HCT116 (cell line): Measurements from ENCODE around the gene PXK.

Source experiments
- CBX3 ChIP-seq: IDR thresholded peaks from 2 replicates; pipeline ENCODE4 v1.6.1; 2012; ENCODE audit warnings: low read depth
- ELF1 ChIP-seq: IDR thresholded peaks from 2 replicates; pipeline ENCODE4 v1.6.1; 2012; ENCODE audit warnings: low read depth, borderline replicate concordance
- FOSL1 ChIP-seq: IDR thresholded peaks from 2 replicates; pipeline ENCODE4 v1.6.1; 2012; ENCODE audit warnings: low read depth
- POLR2A ChIP-seq: IDR thresholded peaks from 2 replicates; pipeline ENCODE4 v1.7.0; 2011; ENCODE audit warnings: borderline replicate concordance; ENCODE audit not compliant: insufficient read depth, insufficient read length; ENCODE audit errors: extremely low read depth
- POLR2AphosphoS5 ChIP-seq: IDR thresholded peaks from 2 replicates; pipeline ENCODE4 v1.6.1; 2011; ENCODE audit warnings: mild to moderate bottlenecking, low read depth, low read length, moderate library complexity
- SIN3A ChIP-seq: IDR thresholded peaks from 2 replicates; pipeline ENCODE4 v1.6.1; 2012; ENCODE audit warnings: low read depth
- YY1 ChIP-seq: IDR thresholded peaks from 2 replicates; pipeline ENCODE4 v1.6.1; 2011; ENCODE audit warnings: low read length, low read depth, moderate library complexity, mild to moderate bottlenecking; ENCODE audit not compliant: insufficient replicate concordance; ENCODE audit errors: extremely low read depth
- ZNF274 ChIP-seq: fragments of 200-500 bp; sonication (Bioruptor generic); IDR thresholded peaks from 2 replicates; pipeline ENCODE4 v1.6.1; 2014; ENCODE audit warnings: mild to moderate bottlenecking, low read depth, low read length, inconsistent platforms
- TF ChIP-seq, protein P1 (sequence below), 3 experiments: fragments of 200-600 bp in 1 of 3; sonication (generic) in 1 of 3; IDR thresholded peaks in 2 of 3; conservative IDR thresholded peaks in 1 of 3; 2 replicates each; pipeline ENCODE4 v1.5.1; 2012 to 2017; ENCODE audit warnings: low read depth in 2 of 3, low read length in 2 of 3, antibody characterized with exemption in 1 of 3, borderline replicate concordance in 1 of 3, control low read depth in 1 of 3, mild to moderate bottlenecking in 1 of 3, mixed read lengths in 1 of 3, mixed run types in 1 of 3, moderate library complexity in 1 of 3; ENCODE audit not compliant: insufficient read depth in 1 of 3
- TF ChIP-seq, protein P2 (sequence below): IDR thresholded peaks from 2 replicates; pipeline ENCODE4 v1.6.1; 2012; ENCODE audit warnings: low read depth
- TF ChIP-seq, protein P3 (sequence below): IDR thresholded peaks from 2 replicates; pipeline ENCODE4 v1.6.1; 2012

DNA sequence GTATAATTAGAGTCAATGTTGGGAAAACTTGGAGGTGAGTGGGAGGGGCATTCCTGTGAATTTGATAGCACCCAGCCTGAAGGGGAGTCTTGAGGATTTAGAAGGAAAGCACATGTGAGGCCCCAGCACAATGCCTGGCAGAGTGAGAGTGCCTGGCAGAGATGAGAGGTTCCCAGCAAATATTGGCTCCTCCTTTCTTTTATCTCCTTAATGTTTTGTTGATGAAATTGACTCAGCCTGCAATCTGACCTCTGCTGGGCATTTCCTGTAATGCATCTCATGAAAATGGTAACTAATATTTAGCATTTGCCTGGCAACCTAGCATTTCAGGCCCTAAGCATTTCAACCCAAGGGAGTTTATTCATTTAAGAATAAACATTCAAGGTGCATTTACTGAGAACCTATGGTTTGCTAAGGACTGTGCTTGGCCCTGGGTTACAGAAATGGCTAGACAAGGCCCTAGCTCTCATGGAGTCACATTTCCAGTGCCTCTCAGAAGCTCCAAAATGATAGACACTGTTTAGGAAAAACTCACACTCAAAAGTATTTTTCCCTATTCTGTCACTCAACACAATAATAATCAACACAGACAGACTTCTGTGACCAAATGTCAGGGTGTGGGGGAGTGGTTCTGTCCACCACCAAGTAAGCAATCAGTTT lies 82.0 kb downstream of the PXK start:
- no peak for TF ChIP-seq CBX3
- TF ChIP-seq ELF1, result no peak
- no peak for TF ChIP-seq YY1
- TF ChIP-seq, protein P1, sequence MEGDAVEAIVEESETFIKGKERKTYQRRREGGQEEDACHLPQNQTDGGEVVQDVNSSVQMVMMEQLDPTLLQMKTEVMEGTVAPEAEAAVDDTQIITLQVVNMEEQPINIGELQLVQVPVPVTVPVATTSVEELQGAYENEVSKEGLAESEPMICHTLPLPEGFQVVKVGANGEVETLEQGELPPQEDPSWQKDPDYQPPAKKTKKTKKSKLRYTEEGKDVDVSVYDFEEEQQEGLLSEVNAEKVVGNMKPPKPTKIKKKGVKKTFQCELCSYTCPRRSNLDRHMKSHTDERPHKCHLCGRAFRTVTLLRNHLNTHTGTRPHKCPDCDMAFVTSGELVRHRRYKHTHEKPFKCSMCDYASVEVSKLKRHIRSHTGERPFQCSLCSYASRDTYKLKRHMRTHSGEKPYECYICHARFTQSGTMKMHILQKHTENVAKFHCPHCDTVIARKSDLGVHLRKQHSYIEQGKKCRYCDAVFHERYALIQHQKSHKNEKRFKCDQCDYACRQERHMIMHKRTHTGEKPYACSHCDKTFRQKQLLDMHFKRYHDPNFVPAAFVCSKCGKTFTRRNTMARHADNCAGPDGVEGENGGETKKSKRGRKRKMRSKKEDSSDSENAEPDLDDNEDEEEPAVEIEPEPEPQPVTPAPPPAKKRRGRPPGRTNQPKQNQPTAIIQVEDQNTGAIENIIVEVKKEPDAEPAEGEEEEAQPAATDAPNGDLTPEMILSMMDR (IDR thresholded peaks at IDR 0.05 in 2 of 3, conservative IDR thresholded peaks at IDR 0.05 in 1 of 3; ENCODE audit: borderline replicate concordance in 1 of 3, insufficient read depth in 1 of 3, low read depth in 2 of 3, low read length in 2 of 3), result peak; percentile 66 to 87 (median 80)
- TF ChIP-seq SIN3A, result no peak
- TF ChIP-seq ZNF274, result no peak
- TF ChIP-seq POLR2AphosphoS5, result no peak
- TF ChIP-seq, protein P2, sequence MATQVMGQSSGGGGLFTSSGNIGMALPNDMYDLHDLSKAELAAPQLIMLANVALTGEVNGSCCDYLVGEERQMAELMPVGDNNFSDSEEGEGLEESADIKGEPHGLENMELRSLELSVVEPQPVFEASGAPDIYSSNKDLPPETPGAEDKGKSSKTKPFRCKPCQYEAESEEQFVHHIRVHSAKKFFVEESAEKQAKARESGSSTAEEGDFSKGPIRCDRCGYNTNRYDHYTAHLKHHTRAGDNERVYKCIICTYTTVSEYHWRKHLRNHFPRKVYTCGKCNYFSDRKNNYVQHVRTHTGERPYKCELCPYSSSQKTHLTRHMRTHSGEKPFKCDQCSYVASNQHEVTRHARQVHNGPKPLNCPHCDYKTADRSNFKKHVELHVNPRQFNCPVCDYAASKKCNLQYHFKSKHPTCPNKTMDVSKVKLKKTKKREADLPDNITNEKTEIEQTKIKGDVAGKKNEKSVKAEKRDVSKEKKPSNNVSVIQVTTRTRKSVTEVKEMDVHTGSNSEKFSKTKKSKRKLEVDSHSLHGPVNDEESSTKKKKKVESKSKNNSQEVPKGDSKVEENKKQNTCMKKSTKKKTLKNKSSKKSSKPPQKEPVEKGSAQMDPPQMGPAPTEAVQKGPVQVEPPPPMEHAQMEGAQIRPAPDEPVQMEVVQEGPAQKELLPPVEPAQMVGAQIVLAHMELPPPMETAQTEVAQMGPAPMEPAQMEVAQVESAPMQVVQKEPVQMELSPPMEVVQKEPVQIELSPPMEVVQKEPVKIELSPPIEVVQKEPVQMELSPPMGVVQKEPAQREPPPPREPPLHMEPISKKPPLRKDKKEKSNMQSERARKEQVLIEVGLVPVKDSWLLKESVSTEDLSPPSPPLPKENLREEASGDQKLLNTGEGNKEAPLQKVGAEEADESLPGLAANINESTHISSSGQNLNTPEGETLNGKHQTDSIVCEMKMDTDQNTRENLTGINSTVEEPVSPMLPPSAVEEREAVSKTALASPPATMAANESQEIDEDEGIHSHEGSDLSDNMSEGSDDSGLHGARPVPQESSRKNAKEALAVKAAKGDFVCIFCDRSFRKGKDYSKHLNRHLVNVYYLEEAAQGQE, result no peak
- TF ChIP-seq POLR2A, result no peak
- TF ChIP-seq, protein P3, sequence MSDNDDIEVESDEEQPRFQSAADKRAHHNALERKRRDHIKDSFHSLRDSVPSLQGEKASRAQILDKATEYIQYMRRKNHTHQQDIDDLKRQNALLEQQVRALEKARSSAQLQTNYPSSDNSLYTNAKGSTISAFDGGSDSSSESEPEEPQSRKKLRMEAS, result no peak
- 0 out of 2 replicates have a peak, but pooled peaks have one; percentile 6 for TF ChIP-seq FOSL1
